ENCODE measurements around the gene LORICRIN. TPM values are rescaled to one million over a fixed set of nuclear protein-coding genes. Genes with fewer than 3 reads are reported as not detected.
A peak's percentile ranks its signal among the peaks of the same experiment; 100 is the strongest.
"Not testable (repeated sequence)": the region's sequence is repeated elsewhere in the genome, so short reads cannot be mapped to it uniquely, and the experiment has no call there.

Gene LORICRIN
- total RNA-seq, 1 donor from 2014 or later, result not detected

DNA sequence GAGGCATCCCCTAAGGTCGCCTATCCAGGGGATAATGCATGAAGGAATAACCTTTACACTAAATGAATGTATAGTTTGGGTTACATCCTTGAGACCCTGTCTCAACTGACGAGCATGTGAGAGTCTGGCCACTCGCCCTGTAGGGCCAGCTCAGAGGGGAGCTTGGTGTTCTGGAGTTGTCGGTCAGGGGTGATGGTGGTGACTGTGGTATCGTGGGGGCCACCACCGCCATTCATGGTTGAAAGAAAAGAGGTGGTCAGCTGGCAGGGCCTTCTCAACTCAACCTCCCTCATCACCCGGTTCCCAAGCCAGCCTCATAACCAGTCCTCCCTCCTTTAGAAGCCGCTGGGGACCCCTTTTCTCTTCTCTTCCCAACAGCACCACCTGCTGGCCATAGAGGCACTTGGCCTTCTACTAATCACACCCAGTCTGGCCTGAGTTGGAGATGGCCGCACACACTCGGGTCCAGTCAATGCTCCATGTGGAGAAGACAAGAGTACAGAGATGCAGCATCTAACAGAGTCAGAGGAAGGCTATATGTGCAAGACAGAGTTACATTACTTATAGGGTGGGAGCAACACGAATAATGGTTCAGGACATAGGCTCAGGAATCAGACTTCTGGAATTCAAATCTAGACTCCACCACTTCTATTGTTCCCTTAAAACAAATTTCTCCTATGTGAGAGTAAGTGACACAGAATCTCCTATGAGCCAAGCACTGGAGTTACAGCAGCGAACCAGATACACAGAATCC lies 30.2 kb upstream of the LORICRIN start:
- H3K36me3 ChIP-seq; DNase-seq (ENCODE audit: low spot score in 2 of 2); intact Hi-C loops (cut with DNase I); H3K4me1 ChIP-seq; H3K27ac ChIP-seq; H3K27me3 ChIP-seq; H3K9me3 ChIP-seq; H3K4me3 ChIP-seq: not testable (repeated sequence)
- peak in 1 of 3 experiments; percentile 28 for TF ChIP-seq CTCF (IDR thresholded peaks at IDR 0.05)

- no peaks in the 10 kb centered on the region for H3K27me3 ChIP-seq
- no peaks in the 10 kb centered on the region for H3K4me1 ChIP-seq
- H3K27ac ChIP-seq, result no peak overlapping the region
- H3K36me3 ChIP-seq, result no peaks in the 10 kb centered on the region
- intact Hi-C loops (cut with DNase I), result no loop called here
- no peak overlapping the region for H3K4me3 ChIP-seq
- no peak for DNase-seq (ENCODE audit: low spot score in 2 of 2)
- H3K9me3 ChIP-seq, result no peaks in the 10 kb centered on the region
- no peak for TF ChIP-seq CTCF (IDR thresholded peaks at IDR 0.05)
Measured at GRCh38 chr1:153231363-153231762, 28.1 kb upstream of the LORICRIN start.

DNA sequence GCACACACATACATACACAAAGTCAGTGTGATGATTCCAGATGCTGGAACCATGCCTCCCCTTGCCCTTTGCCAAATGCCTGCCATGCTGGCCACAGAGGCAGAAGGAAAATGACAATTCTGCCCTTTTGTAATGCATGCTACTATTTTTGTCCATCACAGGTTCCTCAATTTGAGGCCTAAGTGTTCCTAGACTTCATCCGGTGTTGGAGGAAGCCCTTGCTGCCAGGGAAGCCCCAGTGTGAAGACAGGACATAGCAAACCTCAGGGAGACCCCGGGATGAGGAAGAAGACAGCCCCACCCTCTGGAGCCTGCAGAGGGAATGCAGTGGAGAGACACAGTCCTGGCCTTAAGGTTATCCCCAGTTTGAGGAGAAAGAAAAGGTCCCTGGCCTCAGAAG lies 27.7 kb upstream of the LORICRIN start:
- intact Hi-C loops (cut with DNase I), result no loop called here
- Histone ChIP-seq H3K4me3 (no peak overlapping the region), H3K27me3 (no peaks in the 10 kb centered on the region), H3K36me3 (no peaks in the 10 kb centered on the region), H3K9me3 (no peaks in the 10 kb centered on the region), H3K4me1 (no peaks in the 10 kb centered on the region), H3K27ac (no peak overlapping the region)
- no peak for DNase-seq (ENCODE audit: low spot score in 2 of 2)
- TF ChIP-seq CTCF (IDR thresholded peaks at IDR 0.05), result no peak

DNA sequence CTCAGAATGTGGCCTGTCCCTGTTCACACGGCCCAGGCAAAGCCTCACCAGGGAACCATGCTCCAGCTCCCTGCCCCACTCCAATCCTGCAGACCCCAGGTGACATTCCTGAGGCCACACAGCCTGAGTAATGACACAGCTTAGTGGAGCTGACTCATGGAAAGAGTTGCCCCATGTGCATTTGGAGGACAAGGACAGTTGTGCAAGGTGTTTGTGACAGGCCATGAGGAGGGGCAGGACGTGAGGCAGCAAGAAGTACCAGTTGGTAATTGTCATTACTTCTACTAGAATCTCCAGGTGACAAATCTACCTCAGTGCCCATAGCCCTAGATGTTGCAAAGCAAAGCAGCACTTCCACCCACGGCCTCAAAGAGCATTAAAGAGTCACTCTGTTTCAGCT lies 26.9 kb upstream of the LORICRIN start:
- no peaks in the 10 kb centered on the region for H3K4me1 ChIP-seq
- TF ChIP-seq CTCF (IDR thresholded peaks at IDR 0.05), result no peak
- H3K36me3 ChIP-seq, result no peaks in the 10 kb centered on the region
- intact Hi-C loops (cut with DNase I), result no loop called here
- no peak overlapping the region for H3K4me3 ChIP-seq
- no peak for DNase-seq (ENCODE audit: low spot score in 2 of 2)
- no peaks in the 10 kb centered on the region for H3K9me3 ChIP-seq
- no peaks in the 10 kb centered on the region for H3K27me3 ChIP-seq
- H3K27ac ChIP-seq, result no peak overlapping the region

DNA sequence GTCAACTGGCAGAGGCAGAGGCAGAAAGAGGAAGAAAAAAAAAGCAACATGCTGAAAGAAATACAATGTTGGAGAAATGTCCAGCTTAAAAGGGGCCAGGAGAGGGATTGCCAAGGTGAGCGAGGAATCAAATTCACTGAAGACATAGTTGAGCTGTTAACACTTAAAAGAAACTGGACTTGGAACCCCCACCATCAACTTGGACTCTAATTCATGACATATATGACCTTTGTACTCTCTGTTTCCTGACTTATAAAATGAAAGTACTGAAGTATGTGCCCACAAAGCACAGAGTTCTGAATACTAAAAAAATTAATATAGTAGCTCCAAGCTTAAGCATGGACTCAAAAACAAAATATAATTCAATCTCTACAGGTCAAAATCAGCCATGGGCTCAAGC lies 26.0 kb upstream of the LORICRIN start:
- H3K9me3 ChIP-seq, result no peaks in the 10 kb centered on the region
- H3K36me3 ChIP-seq, result no peaks in the 10 kb centered on the region
- DNase-seq (ENCODE audit: low spot score in 2 of 2), result no peak
- no peaks in the 10 kb centered on the region for H3K27me3 ChIP-seq
- intact Hi-C loops (cut with DNase I), result no loop called here
- no peak overlapping the region for H3K27ac ChIP-seq
- no peak overlapping the region for H3K4me3 ChIP-seq
- no peaks in the 10 kb centered on the region for H3K4me1 ChIP-seq
- no peak for TF ChIP-seq CTCF (IDR thresholded peaks at IDR 0.05)

- DNase-seq (ENCODE audit: low spot score in 2 of 2), result no peak
- no peaks in the 10 kb centered on the region for H3K9me3 ChIP-seq
- no peak overlapping the region for H3K4me3 ChIP-seq
- no peaks in the 10 kb centered on the region for H3K27me3 ChIP-seq
- H3K4me1 ChIP-seq, result no peaks in the 10 kb centered on the region
- intact Hi-C loops (cut with DNase I), result no loop called here
- TF ChIP-seq CTCF (IDR thresholded peaks at IDR 0.05), result no peak
- no peak overlapping the region for H3K27ac ChIP-seq
- no peaks in the 10 kb centered on the region for H3K36me3 ChIP-seq
Measured at GRCh38 chr1:153238527-153238926, 21.0 kb upstream of the LORICRIN start.

All from ascending aorta (tissue), 2 donors.